ENCODE measurements around the gene TCTN2.

The TCTN2 gene

DNA sequence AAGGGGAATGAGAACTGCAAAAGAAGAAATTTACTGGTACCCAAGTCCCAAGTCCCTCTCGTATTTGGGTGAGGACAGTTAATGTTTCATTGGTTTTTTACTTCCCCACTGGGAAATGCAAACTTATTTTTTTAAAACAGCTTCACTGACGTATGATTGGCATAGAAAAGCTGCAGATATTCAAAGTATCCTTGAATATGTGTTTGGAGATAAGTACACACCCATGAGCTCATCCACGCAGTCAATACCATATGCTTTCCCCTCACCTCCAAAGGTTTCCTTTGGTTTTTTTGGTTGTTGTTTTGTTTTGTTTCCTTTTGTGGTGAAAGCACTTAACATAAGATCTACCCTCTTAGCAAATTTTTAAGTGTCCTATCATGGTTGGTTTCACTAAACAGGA is 13.1 kb downstream of the TCTN2 start:
- no peak for DNase-seq (ENCODE audit: insufficient read length, low spot score)
- no peak for TF ChIP-seq CTCF (IDR thresholded peaks at IDR 0.05; ENCODE audit: insufficient read depth, missing control alignments)
- no peak for FAIRE-seq

GRCh38 chr12:123686636-123687190 is 15.8 kb downstream of the TCTN2 start:
- DNase-seq (ENCODE audit: insufficient read length, low spot score) (no peak), FAIRE-seq (no peak)
- no peak for TF ChIP-seq CTCF (IDR thresholded peaks at IDR 0.05; ENCODE audit: insufficient read depth, missing control alignments)

DNA sequence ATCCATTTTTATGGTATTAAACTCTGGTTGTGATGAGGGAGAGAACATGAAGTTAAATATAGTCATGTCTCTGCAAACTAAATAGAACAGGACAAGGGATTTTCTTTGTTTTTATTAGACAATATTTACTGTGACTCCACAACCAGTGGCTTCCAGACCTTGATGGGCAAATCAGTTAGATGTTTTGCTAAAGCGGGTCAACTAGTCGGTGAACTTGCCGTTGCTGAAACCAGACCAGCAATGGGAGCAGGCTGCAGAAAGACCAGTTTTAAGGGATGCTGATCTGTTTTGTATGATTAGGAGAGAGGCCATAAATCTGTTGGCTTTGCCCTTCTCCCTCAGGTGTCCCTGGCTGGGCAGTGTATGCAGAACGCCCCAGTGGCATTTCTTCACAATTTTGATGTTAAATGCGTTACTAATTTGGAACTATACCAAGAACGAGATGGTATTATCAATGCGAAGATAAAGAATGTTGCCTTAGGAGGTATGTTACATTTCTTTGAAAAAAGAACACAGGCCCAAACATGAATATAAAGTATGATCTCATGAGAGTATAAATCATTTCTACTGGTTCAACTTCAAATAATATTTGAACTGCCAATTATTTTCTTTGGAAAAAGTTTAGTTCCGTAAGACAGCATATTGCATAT is 19.4 kb downstream of the TCTN2 start:
- no peak for TF ChIP-seq CTCF (IDR thresholded peaks at IDR 0.05; ENCODE audit: insufficient read depth, missing control alignments)
- DNase-seq (ENCODE audit: insufficient read length, low spot score) (no peak), FAIRE-seq (no peak)

GRCh38 chr12:123696207-123696606 is 25.3 kb downstream of the TCTN2 start:
- DNase-seq (ENCODE audit: insufficient read length, low spot score), result no peak
- no peak for TF ChIP-seq CTCF (IDR thresholded peaks at IDR 0.05; ENCODE audit: insufficient read depth, missing control alignments)
- FAIRE-seq, result no peak

DNA sequence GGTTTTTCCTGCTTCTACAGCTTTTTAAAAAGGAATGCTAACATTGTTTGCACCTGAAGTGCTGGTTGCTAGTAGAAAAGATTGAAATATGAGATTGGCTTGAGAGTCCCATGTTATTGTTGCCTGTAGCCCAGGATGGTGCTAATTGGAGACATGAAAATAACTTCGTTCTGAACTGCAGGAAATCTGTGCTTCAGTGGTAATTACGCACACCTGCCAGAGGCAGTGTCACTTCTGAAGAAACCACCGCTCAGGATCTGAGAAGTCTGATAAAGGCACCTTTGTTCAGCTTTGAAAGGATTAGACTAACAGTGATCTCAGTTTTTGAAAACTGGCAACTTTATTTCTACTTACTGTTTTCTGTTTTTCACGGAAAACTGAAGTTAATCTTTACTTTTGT is 25.7 kb downstream of the TCTN2 start:
- DNase-seq (ENCODE audit: insufficient read length, low spot score) (no peak), FAIRE-seq (no peak)
- TF ChIP-seq CTCF (IDR thresholded peaks at IDR 0.05; ENCODE audit: insufficient read depth, missing control alignments), result no peak

DNA sequence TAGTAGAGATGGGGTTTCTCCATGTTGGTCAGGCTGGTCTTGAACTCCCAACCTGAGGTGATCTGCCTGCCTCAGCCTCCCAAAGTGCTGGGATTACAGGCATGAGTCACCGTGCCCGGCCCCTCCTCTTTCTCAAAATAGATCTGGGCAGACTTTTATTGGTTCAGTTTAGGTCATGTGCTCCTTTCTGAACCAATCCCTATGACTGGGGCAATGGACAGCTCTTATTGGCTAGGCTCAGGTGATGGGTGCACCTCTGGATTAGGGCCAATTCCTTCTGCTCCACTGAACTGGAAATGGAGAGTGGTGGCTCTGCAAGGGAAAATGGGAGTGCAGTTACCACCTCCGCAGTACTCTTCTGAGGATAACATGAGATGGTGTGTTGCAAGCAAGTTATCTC is 35.0 kb downstream of the TCTN2 start:
- DNase-seq (ENCODE audit: insufficient read length, low spot score) (no peak), FAIRE-seq (no peak)
- no peak for TF ChIP-seq CTCF (IDR thresholded peaks at IDR 0.05; ENCODE audit: insufficient read depth, missing control alignments)

- FAIRE-seq (no peak), DNase-seq (ENCODE audit: insufficient read length, low spot score) (no peak)
- TF ChIP-seq CTCF (IDR thresholded peaks at IDR 0.05; ENCODE audit: insufficient read depth, missing control alignments), result no peak
Observed at GRCh38 chr12:123707466-123707865, 36.6 kb downstream of the TCTN2 start.

Measured in D721Med (cell line).